ENCODE results near the gene LASP1. TPM values are rescaled to one million over a fixed set of nuclear protein-coding genes. Genes with fewer than 3 reads are reported as not detected.
A peak's percentile ranks its signal among the peaks of the same experiment; 100 is the strongest.

The LASP1 gene
- polyA plus RNA-seq, 1 donor: 135 TPM

DNA sequence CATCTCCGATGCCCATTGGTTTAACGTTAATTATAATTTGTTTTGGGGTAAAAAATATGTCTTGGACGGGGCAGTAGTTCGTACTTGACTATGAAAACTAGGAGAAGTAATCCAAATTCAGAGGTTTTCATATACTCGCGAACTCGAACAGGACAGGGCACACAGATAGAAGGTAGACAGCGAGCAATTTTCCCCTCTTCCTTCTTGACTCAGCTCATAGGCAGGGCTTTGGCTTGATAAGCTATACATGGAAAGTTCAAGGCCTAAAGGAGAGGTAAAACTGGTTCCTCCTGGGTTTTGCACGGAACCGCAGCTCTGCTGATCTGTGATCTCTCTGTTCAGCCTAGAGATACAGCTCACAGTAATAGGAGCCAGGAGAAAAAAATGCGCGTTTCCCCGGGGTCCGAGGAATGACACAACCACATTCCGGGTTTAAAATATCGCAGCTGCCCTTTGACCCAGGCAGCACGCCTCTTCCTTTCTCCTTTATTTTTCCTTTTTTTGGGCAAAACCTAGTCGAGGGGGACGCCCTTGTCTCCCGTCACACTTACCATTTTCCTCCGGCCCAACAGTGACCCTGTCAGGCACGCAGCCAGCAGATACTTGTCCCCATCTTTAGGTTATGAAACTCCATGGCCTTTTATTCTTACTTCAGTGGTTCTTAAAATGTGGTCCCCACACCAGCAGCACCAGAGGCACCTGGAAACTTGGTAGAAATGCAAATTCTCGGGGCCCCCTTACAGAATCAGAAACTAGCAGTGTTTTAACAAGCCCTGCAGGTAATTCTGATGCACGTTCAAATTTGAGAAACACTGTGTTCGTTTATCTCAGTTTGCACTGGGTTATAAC, 1.7 kb upstream of the LASP1 start:
- peak; percentile 58 for DNase-seq

DNA sequence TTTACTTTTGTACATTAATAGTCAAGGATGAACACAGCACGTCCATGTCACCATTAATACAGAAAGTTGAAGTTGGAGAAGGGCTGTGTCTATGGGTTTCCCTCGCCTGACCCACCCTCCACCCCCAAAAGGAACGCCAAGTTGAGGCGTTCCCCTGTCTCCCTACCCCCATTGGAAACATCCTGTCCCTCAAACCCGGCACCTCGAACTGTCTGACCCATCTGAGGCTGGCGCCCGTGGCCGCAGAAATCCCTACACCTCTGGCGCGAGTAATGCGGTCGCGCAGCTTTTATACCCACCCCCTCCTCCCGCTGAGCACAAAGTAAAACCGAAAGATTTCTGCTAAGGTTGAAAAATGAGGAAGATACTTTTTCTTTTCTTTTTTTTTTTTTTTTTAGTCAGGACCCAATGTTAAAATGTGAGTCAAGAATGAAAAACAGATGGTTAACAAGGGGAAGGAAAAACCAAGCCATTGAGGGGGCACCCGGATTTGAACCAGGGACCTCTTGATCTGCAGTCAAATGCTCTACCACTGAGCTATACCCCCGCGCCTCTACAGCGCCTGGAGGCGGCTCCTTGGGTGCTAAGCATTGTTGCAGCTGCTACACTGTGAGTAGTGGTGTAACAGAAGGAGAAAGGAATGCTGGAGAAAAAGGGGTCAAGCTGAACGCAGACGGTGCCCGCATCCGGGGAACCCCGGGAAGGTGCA, 887 bp upstream of the LASP1 start:
- DNase-seq: peak; percentile 92

DNA sequence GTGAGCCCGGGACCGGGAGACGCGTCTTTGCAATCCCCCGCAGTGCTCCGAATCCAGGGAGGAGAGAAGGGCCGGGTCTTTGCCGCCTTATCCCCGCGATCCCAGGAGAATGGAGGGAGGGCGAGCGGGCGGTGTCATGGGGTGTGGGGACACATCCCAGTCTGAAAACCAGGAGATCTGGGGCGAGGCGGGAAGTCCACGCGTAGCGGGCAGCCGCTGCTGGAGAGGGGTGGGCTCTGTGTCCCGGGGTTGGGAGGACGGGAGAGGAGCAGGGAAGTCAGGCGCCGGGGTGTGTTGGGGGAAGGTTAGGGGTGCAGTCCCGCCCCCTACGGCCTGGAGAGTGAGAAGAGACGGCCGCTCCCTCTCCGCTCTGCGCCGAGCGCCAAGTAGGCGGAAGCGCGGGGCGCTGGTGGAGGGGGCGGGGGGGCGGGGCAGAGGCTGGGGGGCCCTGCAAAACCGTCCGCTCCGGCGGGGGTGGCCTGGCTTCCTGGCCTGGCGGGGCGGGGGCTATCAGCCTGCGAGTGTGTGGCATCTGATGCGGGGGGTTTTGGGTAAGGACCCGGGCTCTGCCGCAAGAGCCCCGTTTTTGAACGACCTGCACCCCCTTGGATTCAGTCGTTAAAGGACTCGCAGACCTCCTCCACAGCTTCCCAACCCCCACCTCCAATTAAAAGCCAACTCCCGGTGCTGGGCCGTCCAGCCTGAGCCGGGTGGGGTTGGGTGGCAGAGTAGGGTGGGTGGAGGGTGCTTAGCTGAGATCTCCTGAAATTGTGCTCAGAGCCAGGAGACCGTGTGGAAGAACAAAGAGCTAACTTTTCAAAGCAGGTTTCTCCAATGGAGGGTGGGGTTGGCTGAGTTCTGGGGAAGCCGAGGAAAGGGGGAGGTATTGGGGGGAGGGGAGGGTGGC, 654 bp downstream of the LASP1 start:
- no peak for DNase-seq

DNA sequence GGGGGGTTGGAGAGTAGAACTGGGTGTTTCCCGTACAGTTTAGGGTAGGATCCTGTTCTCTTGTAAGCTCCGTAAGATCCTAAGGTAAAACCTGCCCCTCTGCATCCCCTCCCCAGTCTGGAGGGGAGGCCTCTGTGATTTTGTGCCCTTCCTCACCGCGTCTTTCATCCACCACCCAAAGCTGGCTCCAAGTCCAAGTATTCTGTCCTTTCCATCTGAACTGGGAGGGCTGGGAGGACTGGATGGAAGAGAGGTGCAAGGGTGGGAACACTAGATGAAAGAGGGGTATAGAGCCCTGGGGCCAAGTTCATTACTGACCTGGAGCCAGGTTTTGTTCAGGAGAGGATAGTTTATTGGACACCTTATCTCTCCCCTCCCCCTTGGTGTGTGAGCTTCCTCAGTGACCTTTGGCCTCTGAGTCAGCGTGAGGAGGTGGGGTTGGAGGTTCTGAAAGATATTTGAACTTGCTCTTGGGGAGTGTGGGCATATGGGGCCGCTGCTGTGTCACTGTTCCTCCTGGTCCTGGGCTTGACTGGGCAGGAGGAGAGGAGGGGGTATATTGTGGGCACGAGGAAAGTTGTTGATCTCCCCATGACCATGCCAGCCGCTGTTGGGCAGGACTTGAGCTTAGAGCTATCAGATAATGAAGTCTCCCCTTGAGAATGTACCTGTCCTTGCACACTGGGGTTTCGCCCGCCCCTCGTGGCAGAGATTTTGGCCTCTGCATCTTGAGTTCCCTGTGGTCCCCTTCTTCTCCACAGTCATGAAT, 1.6 kb downstream of the LASP1 start:
- peak; percentile 68 for DNase-seq

DNA sequence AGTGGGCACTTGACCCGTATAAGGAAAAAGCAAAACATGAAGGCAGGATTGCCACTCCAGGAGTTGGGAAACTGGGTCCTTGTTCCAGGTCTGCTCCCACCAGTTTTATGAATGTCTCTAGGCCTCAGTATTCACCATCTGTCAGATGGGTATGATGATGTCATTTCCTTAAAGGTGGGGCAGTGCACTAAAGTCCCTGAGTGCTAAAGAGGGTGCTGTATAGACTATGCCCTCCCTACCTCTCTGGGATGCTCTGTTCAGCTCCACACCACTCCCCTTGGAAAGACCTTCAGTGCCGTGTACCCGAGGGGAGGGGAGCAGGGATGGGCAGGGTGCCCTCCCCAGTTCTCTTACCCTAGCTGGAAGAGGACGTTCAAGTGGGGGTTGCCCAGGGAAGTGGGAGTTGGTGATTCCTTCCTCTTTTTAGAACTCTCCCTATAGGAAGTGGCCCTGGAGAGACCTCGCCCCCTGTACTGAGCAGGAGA, 2.2 kb downstream of the LASP1 start:
- no peak for DNase-seq

DNA sequence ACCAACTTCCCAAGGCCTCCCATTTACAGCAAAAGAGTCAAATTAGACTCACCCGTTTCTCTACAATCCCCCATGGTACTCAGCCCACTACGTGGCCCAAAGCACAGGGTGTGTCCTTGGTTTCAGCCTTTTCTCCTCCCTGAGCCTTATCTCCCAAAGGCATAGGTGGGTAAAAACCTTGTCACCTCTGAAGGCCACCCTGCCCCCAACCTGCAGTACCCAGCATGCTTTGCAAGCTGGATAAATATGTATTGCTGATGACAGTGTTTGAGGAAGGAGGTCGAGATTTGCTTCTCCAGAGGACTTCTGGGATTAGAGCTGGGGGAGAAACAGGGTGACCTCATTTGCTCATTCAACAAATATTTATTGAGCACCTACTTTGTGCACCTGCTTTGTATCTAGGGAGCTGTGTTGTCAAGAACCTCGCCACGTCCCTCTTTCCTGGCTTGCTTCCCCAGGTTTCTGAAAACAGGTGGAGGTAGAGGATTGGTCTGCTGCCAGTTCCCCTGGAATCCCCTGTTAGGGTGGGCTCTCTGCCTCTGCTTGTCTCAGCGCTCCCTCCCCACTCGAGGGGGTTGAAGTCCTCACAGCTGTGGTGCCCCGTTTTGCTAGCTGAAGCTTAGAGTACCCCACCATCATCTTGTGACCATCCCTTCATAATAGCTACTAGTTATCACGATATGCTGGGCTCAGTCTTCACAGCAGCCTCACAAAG, 3.0 kb downstream of the LASP1 start:
- no peak for DNase-seq

DNA sequence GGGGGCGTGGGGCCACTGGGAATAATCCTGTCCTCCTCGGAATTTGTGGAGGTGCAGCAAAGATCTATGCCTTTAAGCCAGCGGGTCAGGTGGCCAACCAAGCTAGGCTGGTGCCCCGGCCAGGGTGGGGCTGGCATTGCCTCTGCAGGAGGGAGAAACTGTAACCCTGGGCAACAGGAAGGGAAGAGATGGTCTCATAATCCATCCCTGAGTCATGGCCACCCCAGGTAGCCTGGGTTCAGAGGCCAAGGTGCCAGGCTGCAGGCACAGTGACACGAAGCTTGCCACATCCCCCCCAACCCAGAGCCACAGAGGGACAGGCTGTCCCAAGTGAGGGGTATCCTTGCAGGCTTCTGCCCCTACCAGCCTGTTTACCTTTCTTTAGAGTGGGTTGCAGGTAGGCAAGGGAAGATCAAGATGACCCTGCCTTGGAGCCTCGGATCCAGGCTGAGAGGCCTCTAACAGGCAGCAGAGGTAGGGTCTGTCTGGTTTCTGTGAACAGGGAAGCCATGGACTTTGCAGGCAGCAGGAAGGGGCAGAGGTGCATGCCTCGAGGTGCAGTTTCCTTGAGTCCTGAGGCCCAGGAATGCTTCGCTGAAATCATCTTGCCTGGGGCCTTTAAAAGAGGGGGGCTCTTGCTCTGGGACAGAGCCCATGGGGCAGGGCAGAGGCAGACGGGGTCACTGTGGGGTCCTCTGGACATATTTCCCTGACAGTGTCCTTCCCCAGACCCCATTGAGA, 4.0 kb downstream of the LASP1 start:
- no peak for DNase-seq

DNA sequence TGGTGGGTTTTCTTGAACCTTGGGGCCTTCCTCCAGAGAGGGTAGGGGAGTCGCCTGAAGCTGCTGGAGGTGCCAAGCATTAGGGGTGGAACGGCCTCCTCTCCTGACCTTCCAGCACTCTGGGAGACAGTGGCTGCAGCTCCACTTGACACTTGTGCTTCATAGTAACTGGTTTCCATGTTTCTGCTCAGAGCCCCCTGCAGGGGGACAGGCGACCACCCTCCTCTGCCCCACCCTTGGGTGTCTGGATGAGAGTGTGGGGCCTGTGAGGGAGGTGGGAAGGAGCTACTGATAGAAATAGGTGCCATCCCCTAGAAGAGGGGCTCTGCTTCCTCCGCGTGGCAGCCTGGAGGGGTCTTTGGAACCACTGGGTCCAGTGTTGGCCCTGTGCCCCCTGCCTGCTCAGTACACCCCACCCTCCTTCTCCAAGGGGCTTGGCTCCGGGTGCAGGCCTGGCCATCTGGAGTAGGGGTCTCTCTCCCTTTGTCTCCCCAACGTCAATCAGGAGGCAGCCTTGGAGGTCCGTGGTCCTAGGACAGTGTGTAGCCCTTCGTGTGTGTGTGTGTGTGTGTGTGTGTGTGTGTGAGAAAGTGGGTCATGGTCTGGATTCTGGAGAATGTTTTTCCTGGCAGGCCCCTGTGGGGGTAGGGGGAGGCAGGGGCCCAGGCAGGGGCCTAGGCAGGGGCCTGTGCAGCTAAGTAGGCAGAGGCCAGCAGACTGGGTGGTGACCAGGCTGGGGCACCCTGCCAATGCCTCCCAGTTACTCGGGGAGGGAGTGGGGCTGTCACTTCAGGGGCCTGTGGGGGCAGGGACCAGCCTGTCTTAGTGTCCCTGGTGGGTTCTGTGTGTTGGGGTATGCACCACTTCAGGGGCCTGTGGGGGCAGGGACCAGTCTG, 4.9 kb downstream of the LASP1 start:
- no peak for DNase-seq

DNA sequence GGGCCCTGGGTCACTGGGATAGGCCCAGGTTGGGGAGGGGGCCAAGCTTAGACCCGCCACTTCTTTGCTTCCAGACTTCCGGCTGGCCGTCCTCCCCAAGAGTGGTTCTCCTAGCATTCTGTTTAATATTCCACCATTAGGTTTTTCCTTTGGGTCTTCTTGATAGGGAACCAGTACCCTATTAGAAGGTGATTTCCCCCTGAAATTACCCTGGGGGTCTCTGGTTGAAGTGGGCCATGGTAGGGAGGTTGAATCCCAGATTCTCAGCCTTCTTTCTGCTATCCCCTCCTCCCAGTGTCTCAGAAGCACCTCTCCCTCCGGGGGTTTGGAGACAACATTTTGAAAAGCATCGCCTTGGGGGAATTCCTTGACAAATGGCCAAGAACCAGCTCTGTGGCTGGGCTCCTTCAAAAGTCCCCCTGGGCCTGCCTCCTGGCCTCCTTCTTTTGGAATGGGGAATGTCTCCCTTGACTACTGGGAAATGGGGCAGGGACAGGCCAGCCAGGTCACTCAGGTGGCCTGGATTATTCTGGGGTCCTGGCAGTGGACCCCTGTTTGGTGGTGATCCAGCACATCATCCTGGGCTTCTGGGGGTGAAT, 5.7 kb downstream of the LASP1 start:
- no peak for DNase-seq

DNA sequence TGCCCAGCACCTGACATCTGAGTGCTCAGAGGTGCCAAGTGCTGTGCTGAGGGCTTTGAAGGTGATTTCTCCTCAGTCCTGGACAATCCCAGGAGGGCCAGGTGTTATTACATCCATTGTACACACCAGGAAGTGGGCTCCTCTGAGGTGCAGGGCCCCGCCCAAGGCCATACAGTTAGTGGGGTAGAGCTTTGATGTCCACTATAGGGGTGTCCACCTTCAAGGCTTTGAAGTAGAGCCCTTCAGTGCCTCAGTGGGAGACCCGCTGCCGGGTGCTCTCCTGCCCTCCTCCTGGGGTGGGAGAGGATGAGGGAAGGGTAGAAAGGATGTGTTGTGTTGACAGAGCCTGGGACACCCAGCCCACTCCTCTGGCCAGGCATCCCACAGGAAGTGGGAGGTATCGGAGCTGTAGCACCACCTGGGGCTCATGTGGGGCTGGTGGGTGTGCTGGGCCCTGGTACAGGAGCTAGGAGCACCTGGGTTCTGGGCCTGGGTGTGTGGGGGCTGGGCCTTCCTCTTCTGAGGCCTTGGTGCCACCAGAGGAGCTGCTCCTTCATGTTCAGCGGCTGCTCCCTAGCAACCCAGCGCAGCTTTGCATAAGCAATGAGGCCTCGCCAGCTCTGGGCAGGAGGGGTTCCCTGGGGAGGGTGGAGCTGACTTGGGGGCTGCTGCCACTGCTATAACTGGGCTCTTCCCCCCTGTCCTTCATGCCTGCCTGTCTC, 7.4 kb downstream of the LASP1 start:
- no peak for DNase-seq

DNA sequence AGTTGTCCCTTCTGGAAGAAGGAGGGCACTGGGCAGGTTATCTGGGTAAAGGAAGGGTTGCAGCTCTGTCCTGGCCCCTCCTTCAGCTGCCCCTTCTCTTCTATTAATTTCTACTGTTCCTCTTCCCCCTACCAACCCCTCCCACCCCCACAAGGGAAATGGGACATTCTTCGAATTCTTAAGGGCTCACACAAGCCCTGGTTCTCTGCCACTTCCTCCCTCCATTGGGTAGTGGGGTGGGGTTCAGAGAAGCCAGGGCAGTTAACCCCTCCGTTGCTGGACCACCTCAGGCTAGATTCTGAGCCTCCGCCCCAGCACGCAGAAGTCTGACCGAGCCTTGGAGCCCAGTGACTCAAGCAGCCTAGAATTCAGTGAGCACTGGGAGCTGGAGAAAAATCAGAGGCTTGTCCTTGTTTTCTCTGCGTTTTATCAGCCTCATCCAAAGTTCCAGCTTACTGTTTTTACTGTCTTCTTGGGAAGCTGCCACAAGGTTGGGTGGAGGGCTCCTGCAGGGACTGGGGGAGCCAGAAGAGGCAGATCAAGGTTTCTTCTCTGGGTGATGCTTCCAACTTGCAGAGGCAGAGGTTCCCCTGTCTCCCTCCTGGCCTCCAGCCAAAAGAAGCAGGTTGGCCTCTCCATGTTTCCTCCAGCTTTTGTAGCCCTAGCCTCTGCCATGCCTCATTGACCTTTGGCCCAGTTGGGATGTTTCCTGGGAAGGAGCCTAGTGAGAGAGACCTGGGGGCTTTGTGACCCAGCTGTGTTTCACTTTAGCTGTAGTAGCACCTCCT, 10.2 kb downstream of the LASP1 start:
- peak; percentile 57 for DNase-seq

DNA sequence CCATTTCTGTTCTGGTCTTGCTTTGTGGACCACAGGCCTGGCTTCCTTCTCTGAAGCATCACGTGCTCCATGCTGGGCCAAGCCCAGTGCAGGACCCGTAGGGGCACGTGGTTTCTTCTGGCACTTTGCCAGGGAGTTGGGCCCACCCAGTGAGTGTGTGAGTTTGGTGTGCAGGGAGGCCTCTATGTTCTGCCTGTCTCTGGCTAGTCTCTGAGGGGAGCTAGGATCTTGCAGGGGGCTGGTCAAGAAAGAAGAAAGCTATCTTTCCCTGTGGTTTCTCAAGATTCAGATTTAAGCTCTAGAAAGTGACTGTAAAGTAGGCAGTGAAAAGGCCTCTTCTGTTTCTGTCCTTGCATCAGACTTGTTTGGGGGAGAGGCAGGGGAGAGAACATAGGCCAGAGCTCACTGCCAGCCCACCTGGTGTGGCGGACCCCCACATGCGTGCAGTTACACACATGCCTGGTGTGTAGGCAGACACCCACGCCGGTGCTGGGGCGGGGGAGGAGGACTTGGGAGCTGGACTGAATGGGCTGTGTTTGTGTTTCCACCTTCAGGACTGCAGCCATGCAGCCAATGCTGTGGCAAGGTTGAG, 11.8 kb downstream of the LASP1 start:
- DNase-seq: peak; percentile 75

DNA sequence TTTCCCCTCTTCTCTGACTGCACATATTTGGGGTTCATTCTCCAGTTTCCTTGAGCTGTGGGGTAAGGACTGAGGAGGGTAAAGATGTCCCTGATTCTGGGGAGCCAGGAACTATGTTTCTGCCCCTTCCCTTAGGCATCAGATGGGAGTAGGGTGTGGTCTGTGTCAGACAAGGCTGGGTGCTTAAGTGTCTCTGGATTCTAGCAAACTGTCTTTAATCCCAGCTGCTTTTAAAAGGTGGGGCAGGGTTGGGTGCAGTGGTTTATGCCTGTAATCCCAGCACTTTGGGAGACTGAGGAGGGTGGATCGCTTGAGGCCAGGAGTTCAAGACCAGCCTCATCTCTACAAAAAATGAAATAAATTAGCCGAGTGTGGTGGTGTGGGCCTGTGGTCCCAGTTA, 13.0 kb downstream of the LASP1 start:
- no peak for DNase-seq

DNA sequence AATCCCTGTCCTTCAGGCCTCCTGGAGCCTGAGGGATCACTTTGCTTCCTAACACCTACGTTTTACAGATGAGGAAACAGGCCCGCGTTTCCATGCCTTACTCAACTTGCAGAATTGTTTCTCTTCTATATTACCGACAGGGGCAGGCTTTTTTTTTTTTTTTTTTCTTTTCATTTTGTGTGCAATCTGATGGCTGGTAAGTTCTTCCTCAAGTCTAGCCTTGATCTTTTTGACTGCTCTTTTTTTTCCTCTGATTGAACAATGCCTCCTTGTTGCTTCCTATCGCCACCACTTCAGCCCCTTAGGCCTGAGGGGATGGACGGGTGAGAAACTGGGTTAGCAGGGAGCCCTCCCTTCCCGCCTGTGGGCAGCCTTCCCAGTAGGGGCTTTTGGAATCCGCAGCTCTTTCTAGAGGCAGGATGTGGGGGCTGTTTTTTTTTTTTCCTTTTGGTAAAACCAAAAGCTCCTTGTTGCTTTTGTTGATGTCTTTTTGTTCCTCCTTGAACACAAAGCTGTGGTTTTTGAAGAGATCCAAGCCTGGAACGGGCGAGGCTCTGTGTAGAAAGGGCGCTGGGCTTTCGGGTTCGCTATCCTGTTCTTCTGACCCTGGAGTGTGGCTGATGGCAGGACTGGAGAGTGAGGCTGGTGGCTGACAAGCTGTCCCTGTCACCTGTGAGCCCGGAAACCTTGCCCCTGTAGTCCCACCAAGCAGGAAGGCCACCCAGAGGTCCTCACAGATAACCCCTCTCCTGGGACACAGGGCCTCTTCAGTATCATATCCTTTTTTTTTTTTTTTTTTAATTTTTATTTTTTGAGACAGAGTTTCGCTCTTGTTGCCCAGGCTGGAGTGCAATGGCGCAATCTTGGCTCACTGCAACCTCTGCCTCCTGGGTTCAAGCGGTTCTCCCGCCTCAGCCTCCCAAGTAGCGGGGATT, 14.0 kb downstream of the LASP1 start:
- no peak for DNase-seq

DNA sequence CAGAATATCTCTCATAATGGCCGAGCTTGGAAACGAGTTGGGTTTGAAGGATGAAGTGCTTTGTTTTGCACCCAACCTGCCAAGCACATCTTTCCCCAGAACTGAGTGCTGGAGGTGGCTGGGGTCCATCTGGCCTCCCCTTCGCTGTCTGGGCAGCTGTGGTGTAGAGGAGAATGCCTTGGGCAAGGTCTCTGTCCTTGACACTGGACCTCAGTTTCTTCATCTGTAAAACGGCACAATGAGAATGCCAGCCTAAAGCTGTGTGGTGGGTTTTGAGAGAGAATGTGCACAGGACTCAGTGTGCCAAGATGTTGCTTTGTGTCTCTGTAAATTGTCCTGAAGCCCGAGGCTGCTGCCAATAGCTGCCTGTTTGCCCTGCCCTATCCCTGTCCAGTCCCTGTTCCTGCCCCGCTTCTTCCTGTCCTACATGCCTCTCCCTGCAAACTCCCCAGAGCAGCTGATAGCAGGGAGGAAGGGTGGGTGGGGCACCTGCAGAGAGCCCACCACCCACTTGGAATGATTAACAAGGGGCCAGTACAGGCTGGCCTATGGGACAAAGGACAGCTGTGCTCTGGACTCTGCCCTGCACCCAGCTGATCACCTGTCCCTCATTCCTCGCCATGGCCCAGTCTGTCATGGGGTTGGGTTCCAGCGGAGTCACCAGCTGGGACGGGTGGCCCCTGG, 15.3 kb downstream of the LASP1 start:
- no peak for DNase-seq
